ENCODE results near the gene TTBK1. TPM values are rescaled to one million over a fixed set of nuclear protein-coding genes. Genes with fewer than 3 reads are reported as not detected.

The TTBK1 gene
- total RNA-seq, 2 donors from 2014 or later: 0.05 to 0.16 TPM

GRCh38 chr6:43253401-43253800, 10.1 kb downstream of the TTBK1 start:
- H3K27ac Mint-ChIP-seq: no peak overlapping the region

GRCh38 chr6:43254138-43254817, 11.0 kb downstream of the TTBK1 start:
- ATAC-seq (no peak), DNase-seq (no peak)
- Mint-ChIP-seq H3K36me3 (ENCODE audit: low read depth) (no peaks in the 10 kb centered on the region), H3K27me3 (peaks cover 45% of the 10 kb centered on the region), H3K27ac (no peak overlapping the region), H3K4me3 (no peak overlapping the region), H3K4me1 (peaks cover 13% of the 10 kb centered on the region)
- no peaks in the 10 kb centered on the region for H3K9me3 ChIP-seq (ENCODE audit: control insufficient read depth, low read length, poor library complexity, severe bottlenecking)

More at GRCh38 chr6:43253401-43253800, 10.1 kb downstream of the TTBK1 start:
- H3K9me3 ChIP-seq (ENCODE audit: control insufficient read depth, low read length, poor library complexity, severe bottlenecking): no peaks in the 10 kb centered on the region
- Mint-ChIP-seq H3K36me3 (ENCODE audit: low read depth) (no peaks in the 10 kb centered on the region), H3K27me3 (peaks cover 45% of the 10 kb centered on the region), H3K4me1 (peaks cover 13% of the 10 kb centered on the region), H3K4me3 (no peak overlapping the region)
- ATAC-seq (no peak), DNase-seq (no peak)

- no peak overlapping the region for H3K27ac Mint-ChIP-seq
Measured at GRCh38 chr6:43254846-43255245, 11.6 kb downstream of the TTBK1 start.

GRCh38 chr6:43255408-43256054, 12.2 kb downstream of the TTBK1 start:
- H3K36me3 Mint-ChIP-seq (ENCODE audit: low read depth): no peaks in the 10 kb centered on the region
- ATAC-seq (no peak), DNase-seq (no peak)
- no peak overlapping the region for H3K4me3 Mint-ChIP-seq
- peaks cover 45% of the 10 kb centered on the region for H3K27me3 Mint-ChIP-seq
- H3K9me3 ChIP-seq (ENCODE audit: control insufficient read depth, low read length, poor library complexity, severe bottlenecking): no peaks in the 10 kb centered on the region
- no peak overlapping the region for H3K27ac Mint-ChIP-seq
- H3K4me1 Mint-ChIP-seq: peaks cover 13% of the 10 kb centered on the region

More at GRCh38 chr6:43254846-43255245, 11.6 kb downstream of the TTBK1 start:
- Mint-ChIP-seq H3K27me3 (peaks cover 45% of the 10 kb centered on the region), H3K4me1 (peaks cover 13% of the 10 kb centered on the region), H3K36me3 (ENCODE audit: low read depth) (no peaks in the 10 kb centered on the region), H3K4me3 (no peak overlapping the region)
- ATAC-seq (no peak), DNase-seq (no peak)
- no peaks in the 10 kb centered on the region for H3K9me3 ChIP-seq (ENCODE audit: control insufficient read depth, low read length, poor library complexity, severe bottlenecking)

GRCh38 chr6:43256670-43257366, 13.5 kb downstream of the TTBK1 start:
- Mint-ChIP-seq H3K27ac (no peak overlapping the region), H3K4me3 (no peak overlapping the region), H3K36me3 (ENCODE audit: low read depth) (no peaks in the 10 kb centered on the region), H3K27me3 (peaks cover 34% of the 10 kb centered on the region), H3K4me1 (peaks cover 9% of the 10 kb centered on the region)
- DNase-seq (no peak), ATAC-seq (no peak)
- H3K9me3 ChIP-seq (ENCODE audit: control insufficient read depth, low read length, poor library complexity, severe bottlenecking): no peaks in the 10 kb centered on the region

GRCh38 chr6:43257367-43258145, 14.3 kb downstream of the TTBK1 start:
- H3K36me3 Mint-ChIP-seq (ENCODE audit: low read depth): no peaks in the 10 kb centered on the region
- H3K4me1 Mint-ChIP-seq: peaks cover 14% of the 10 kb centered on the region
- H3K27me3 Mint-ChIP-seq: peaks cover 26% of the 10 kb centered on the region
- ATAC-seq: peak; percentile 44
- no peak for DNase-seq
- peak overlapping the region; percentile 57 for H3K27ac Mint-ChIP-seq
- peak overlapping the region; percentile 15 for H3K4me3 Mint-ChIP-seq
- no peaks in the 10 kb centered on the region for H3K9me3 ChIP-seq (ENCODE audit: control insufficient read depth, low read length, poor library complexity, severe bottlenecking)

GRCh38 chr6:43258180-43258579, 14.9 kb downstream of the TTBK1 start:
- peak overlapping the region; percentile 57 for H3K27ac Mint-ChIP-seq
- ATAC-seq: no peak
- H3K4me3 Mint-ChIP-seq: no peak overlapping the region
- DNase-seq: no peak
- no peaks in the 10 kb centered on the region for H3K9me3 ChIP-seq (ENCODE audit: control insufficient read depth, low read length, poor library complexity, severe bottlenecking)
- H3K27me3 Mint-ChIP-seq: peaks cover 20% of the 10 kb centered on the region
- H3K36me3 Mint-ChIP-seq (ENCODE audit: low read depth): no peaks in the 10 kb centered on the region
- peaks cover 10% of the 10 kb centered on the region for H3K4me1 Mint-ChIP-seq

GRCh38 chr6:43258807-43259686, 15.8 kb downstream of the TTBK1 start:
- H3K27ac Mint-ChIP-seq: peak overlapping the region; percentile 24
- H3K9me3 ChIP-seq (ENCODE audit: control insufficient read depth, low read length, poor library complexity, severe bottlenecking): no peaks in the 10 kb centered on the region
- ATAC-seq: no peak
- H3K36me3 Mint-ChIP-seq (ENCODE audit: low read depth): no peaks in the 10 kb centered on the region
- H3K27me3 Mint-ChIP-seq: peaks cover 15% of the 10 kb centered on the region
- peaks cover 14% of the 10 kb centered on the region for H3K4me1 Mint-ChIP-seq
- no peak for DNase-seq
- no peak overlapping the region for H3K4me3 Mint-ChIP-seq

- no peak for DNase-seq
- Mint-ChIP-seq H3K4me1 (peaks cover 14% of the 10 kb centered on the region), H3K27ac (peak overlapping the region; percentile 24), H3K4me3 (no peak overlapping the region), H3K27me3 (peaks cover 13% of the 10 kb centered on the region), H3K36me3 (ENCODE audit: low read depth) (no peaks in the 10 kb centered on the region)
- no peak for ATAC-seq
- no peaks in the 10 kb centered on the region for H3K9me3 ChIP-seq (ENCODE audit: control insufficient read depth, low read length, poor library complexity, severe bottlenecking)
Measured at GRCh38 chr6:43260791-43261190, 17.5 kb downstream of the TTBK1 start.

GRCh38 chr6:43261198-43261597, 17.9 kb downstream of the TTBK1 start:
- no peaks in the 10 kb centered on the region for H3K9me3 ChIP-seq (ENCODE audit: control insufficient read depth, low read length, poor library complexity, severe bottlenecking)
- peaks cover 14% of the 10 kb centered on the region for H3K4me1 Mint-ChIP-seq
- no peak overlapping the region for H3K27ac Mint-ChIP-seq
- no peak overlapping the region for H3K4me3 Mint-ChIP-seq
- no peaks in the 10 kb centered on the region for H3K36me3 Mint-ChIP-seq (ENCODE audit: low read depth)
- DNase-seq: no peak
- H3K27me3 Mint-ChIP-seq: peaks cover 13% of the 10 kb centered on the region
- no peak for ATAC-seq

- Mint-ChIP-seq H3K4me3 (no peak overlapping the region), H3K27me3 (peaks cover 9% of the 10 kb centered on the region), H3K27ac (no peak overlapping the region), H3K36me3 (ENCODE audit: low read depth) (no peaks in the 10 kb centered on the region), H3K4me1 (peaks cover 12% of the 10 kb centered on the region)
- no peaks in the 10 kb centered on the region for H3K9me3 ChIP-seq (ENCODE audit: control insufficient read depth, low read length, poor library complexity, severe bottlenecking)
- ATAC-seq (no peak), DNase-seq (no peak)
Measured at GRCh38 chr6:43262000-43262779, 18.9 kb downstream of the TTBK1 start.

Measured in T-helper 17 cell (primary cell).